H1 (cell line): ENCODE measurements around the gene C1orf115. TPM values are rescaled to one million over a fixed set of nuclear protein-coding genes. Genes with fewer than 3 reads are reported as not detected.

Experiments
- BCL11A ChIP-seq, 2 experiments: IDR thresholded peaks; one replicate each; pipeline ENCODE4 v1.6.1; 2011; ENCODE audit warnings: low read depth in 2 of 2, low read length in 2 of 2, mild to moderate bottlenecking in 2 of 2
- EGR1 ChIP-seq: IDR thresholded peaks from 2 replicates; pipeline ENCODE4 v1.6.1; 2011; ENCODE audit warnings: low read depth, low read length, borderline replicate concordance
- polyA plus RNA-seq, 7 experiments: library from polyadenylated mRNA; depleted of rRNA in 3 of 7; stranded (reverse) in 5 of 7; unstranded in 2 of 7; fragments of >200 nt in 5 of 7; fragments of 200-250 nt in 2 of 7; gene quantifications; 1 replicate in 5 of 7; 2 replicates in 1 of 7; 4 replicates in 1 of 7; pipeline versions ENCODE4 v1.2.1 to v1.2.3, GENCODE V29; 2011 to 2013; ENCODE audit warnings: missing spikeins in 2 of 7, mixed read lengths in 2 of 7
- total RNA-seq: library from RNA; stranded (reverse); fragmentation: NEBNext Ultra II Directional; extraction: Animal tissue kit (Norgen Biotek cat#: 25700); gene quantifications from 2 replicates; pipeline ENCODE4 v1.2.1, GENCODE V29; 2021
- TF ChIP-seq, protein P1 (sequence below): IDR thresholded peaks from 2 replicates; pipeline ENCODE4 v1.6.1; 2012; ENCODE audit warnings: inconsistent platforms
- TF ChIP-seq, protein P2 (sequence below): fragments of 300-600 bp; sonication (generic); IDR thresholded peaks from 2 replicates; pipeline ENCODE4 v1.7.1; 2012; ENCODE audit warnings: low read length, moderate library complexity, mild to moderate bottlenecking, inconsistent platforms; ENCODE audit not compliant: insufficient replicate concordance

Gene C1orf115
- total and polyA plus RNA-seq, 2 of the 8 experiments (the other 6 are each of a cell fraction or from before 2014, with no cell fraction given): 3.5 to 5.6 TPM

DNA sequence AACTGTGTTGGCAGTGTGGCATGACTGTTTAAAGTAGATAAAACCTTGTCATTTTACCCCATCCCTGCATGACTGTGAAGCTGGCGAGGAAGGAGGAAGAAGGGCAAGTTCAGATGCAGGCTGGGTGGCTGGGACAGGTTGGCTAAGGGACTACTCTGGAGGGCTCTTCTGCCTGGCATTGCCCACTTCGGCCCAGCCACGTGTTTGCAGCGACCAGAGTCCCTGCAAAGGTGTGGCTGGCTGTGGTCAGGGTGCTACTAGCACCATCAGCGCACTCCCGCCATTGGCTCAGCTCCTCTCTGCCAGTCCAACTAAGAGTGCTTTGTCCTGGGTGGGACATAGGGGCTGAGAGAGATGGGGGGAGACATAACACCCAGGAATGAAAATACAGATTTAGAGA lies 7.2 kb downstream of the C1orf115 start (continued):
- TF ChIP-seq, protein P1, sequence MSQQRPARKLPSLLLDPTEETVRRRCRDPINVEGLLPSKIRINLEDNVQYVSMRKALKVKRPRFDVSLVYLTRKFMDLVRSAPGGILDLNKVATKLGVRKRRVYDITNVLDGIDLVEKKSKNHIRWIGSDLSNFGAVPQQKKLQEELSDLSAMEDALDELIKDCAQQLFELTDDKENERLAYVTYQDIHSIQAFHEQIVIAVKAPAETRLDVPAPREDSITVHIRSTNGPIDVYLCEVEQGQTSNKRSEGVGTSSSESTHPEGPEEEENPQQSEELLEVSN: no peak
- TF ChIP-seq EGR1 (no peak), BCL11A (IDR thresholded peaks at IDR 0.05; ENCODE audit: low read depth in 2 of 2, low read length in 2 of 2) (no peak)
- TF ChIP-seq, protein P2, sequence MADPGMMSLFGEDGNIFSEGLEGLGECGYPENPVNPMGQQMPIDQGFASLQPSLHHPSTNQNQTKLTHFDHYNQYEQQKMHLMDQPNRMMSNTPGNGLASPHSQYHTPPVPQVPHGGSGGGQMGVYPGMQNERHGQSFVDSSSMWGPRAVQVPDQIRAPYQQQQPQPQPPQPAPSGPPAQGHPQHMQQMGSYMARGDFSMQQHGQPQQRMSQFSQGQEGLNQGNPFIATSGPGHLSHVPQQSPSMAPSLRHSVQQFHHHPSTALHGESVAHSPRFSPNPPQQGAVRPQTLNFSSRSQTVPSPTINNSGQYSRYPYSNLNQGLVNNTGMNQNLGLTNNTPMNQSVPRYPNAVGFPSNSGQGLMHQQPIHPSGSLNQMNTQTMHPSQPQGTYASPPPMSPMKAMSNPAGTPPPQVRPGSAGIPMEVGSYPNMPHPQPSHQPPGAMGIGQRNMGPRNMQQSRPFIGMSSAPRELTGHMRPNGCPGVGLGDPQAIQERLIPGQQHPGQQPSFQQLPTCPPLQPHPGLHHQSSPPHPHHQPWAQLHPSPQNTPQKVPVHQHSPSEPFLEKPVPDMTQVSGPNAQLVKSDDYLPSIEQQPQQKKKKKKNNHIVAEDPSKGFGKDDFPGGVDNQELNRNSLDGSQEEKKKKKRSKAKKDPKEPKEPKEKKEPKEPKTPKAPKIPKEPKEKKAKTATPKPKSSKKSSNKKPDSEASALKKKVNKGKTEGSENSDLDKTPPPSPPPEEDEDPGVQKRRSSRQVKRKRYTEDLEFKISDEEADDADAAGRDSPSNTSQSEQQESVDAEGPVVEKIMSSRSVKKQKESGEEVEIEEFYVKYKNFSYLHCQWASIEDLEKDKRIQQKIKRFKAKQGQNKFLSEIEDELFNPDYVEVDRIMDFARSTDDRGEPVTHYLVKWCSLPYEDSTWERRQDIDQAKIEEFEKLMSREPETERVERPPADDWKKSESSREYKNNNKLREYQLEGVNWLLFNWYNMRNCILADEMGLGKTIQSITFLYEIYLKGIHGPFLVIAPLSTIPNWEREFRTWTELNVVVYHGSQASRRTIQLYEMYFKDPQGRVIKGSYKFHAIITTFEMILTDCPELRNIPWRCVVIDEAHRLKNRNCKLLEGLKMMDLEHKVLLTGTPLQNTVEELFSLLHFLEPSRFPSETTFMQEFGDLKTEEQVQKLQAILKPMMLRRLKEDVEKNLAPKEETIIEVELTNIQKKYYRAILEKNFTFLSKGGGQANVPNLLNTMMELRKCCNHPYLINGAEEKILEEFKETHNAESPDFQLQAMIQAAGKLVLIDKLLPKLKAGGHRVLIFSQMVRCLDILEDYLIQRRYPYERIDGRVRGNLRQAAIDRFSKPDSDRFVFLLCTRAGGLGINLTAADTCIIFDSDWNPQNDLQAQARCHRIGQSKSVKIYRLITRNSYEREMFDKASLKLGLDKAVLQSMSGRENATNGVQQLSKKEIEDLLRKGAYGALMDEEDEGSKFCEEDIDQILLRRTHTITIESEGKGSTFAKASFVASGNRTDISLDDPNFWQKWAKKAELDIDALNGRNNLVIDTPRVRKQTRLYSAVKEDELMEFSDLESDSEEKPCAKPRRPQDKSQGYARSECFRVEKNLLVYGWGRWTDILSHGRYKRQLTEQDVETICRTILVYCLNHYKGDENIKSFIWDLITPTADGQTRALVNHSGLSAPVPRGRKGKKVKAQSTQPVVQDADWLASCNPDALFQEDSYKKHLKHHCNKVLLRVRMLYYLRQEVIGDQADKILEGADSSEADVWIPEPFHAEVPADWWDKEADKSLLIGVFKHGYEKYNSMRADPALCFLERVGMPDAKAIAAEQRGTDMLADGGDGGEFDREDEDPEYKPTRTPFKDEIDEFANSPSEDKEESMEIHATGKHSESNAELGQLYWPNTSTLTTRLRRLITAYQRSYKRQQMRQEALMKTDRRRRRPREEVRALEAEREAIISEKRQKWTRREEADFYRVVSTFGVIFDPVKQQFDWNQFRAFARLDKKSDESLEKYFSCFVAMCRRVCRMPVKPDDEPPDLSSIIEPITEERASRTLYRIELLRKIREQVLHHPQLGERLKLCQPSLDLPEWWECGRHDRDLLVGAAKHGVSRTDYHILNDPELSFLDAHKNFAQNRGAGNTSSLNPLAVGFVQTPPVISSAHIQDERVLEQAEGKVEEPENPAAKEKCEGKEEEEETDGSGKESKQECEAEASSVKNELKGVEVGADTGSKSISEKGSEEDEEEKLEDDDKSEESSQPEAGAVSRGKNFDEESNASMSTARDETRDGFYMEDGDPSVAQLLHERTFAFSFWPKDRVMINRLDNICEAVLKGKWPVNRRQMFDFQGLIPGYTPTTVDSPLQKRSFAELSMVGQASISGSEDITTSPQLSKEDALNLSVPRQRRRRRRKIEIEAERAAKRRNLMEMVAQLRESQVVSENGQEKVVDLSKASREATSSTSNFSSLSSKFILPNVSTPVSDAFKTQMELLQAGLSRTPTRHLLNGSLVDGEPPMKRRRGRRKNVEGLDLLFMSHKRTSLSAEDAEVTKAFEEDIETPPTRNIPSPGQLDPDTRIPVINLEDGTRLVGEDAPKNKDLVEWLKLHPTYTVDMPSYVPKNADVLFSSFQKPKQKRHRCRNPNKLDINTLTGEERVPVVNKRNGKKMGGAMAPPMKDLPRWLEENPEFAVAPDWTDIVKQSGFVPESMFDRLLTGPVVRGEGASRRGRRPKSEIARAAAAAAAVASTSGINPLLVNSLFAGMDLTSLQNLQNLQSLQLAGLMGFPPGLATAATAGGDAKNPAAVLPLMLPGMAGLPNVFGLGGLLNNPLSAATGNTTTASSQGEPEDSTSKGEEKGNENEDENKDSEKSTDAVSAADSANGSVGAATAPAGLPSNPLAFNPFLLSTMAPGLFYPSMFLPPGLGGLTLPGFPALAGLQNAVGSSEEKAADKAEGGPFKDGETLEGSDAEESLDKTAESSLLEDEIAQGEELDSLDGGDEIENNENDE: no peak
